HG03045 (cell line): Measurements from ENCODE around the gene DCAF6.
"Not testable (repeated sequence)": the region's sequence is repeated elsewhere in the genome, so short reads cannot be mapped to it uniquely, and the experiment has no call there.

ENCODE experiments used
- ATAC-seq: cut with Tn5 transposase; IDR thresholded peaks from one replicate; pipeline ENCODE4 v1.9.1; 2021; ENCODE audit warnings: mild to moderate bottlenecking, moderate library complexity; ENCODE audit not compliant: unreplicated experiment

The DCAF6 gene

DNA sequence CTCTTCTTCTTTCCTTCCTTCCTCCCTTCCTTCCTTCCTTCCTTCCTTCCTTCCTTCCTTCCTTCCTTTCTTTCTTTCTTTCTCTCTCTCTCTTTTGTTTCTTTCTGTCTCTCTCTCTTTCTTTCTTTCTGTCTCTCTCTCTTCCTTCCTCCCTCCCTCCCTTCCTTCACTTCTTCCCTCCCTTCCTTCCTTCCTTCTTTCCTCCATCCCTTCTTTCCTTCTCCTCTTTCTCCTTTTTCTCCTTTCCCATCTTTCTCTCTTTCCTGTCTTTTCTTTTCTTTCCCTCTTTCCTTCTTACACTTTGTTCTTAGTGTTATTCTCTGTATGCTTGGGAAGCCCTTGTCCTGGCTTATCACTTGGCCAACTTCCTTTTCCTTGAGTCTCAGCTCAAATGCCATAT is 72.8 kb downstream of the DCAF6 start:
- ATAC-seq: no peak

DNA sequence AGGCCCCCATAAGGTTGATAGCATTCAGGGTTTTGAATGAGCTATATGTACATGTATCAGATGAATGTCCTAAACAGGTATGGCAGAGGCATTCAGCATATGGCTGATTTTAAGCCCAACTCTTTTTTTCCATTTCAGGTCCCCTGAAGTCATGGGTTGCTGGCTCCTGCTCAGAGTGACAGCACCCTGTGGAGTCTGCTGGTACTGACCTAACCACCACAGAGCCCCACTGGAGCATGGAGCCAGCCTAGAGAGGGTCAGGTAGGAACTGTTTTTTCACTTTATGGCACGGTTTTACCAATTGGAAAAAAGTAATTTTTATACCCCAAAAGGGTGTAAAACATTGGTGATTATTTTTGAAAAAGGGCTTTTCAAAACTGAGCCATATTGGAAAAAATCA is 82.9 kb downstream of the DCAF6 start:
- no peak for ATAC-seq

DNA sequence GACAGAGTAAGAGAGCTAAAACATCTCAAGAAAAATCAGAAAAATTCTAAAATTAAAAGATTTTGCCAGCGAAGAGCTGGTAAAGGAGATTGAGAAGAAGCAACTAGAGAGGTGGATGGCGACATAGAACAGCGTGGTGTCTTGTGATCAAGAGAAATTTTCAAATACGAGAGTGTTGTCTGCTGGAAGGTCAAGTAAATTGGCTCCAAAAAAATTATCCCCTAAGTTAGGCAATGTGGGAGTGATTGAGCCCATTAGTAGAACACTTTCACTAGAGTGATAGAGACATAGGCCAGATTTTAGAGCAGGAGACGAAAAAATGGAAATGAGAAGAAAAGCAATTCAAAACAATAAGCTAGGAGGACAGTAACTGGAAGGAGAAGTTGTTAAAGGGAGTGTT is 94.7 kb downstream of the DCAF6 start:
- no peak for ATAC-seq

DNA sequence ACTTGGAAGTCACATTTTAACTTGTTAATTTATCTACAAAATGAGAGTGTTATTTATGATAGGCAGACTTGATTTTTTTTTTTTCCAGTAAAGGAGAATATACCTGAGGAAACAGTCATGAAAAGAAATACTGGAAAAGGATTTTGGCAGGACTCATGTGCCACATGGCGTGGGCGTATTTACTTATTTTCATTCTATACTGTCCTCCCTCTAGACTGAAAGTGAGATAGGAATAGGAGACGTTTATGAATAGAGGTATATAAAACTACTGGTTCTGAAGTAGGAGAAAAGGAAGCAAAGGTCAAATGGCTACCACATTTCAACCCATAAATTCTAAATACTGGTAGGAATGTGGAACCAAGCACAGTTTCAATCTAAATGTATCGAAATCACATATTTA is 95.1 kb downstream of the DCAF6 start:
- no peak for ATAC-seq

DNA sequence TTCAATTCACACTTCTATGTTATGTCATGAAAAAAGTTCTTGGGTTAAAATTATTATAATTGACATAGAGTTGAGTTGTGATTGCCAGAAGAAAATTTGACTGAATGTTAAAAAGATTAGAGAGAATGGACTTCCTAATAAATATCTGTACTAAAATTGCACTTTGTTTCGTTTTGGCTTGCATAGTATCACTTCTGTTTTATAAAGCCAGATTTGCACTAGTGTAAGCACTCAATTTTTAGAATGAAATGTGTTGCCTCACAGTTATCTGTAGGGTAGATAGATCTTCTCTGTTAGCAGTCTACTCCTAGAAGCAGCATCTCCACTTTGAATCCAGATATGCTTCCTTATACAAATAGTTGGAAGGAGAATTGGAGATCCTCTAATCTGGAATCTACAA is 95.5 kb downstream of the DCAF6 start:
- no peak for ATAC-seq

DNA sequence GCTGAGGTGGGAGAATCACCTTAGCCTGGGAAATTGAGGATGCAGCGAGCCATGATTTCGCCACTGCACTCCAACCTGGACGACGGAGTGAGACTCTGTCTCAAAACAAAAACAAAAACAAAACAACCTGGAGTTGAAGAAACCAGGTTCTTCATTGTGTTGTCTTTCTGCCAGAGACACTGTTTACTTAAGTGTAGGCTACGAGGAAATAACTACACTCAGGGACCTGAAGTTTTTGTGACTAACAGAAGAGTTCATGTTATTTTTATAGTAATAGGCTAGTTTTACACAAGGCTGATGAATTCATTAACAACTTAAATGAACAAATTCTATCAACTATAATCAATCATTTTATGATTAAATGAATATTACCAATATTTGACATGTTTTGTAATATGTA is 98.9 kb downstream of the DCAF6 start:
- ATAC-seq: no peak

DNA sequence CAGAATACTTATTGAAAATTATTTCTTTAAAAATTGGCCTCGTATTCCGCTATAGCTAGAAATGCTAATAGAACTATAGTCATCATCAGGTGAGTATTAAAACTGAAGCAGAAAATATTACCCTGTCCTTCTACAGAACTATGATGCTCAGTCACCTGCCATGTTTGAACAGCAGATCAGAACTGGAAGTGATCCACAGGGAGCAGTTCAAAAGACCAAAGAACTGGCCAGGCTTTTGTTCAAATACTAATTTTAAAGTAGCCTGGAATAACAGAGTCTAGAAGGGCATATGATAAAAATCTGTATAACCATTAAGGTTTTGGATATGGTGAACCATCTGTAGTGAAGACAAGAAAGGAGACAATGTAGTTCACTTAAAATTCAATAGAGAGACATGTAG is 105.9 kb downstream of the DCAF6 start:
- ATAC-seq: no peak

DNA sequence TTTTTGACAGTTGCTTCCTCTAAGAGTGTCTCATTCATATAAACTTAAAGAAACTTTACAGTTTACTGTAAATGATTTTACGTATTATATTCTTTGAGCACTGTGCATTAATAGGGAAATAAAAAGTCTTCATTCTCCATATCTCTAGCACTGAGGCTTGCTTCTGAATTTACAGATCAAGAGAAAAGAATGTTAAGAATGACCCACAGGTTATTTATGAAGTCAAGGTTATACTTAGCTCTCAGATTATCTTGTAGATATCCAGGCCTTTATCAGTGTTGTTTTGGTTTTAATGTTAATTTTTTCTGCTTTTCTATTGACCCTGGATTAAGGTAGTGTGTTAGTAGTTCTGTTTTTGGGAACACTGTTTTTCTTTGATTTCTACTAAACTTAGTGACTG is 108.8 kb downstream of the DCAF6 start:
- ATAC-seq: no peak

DNA sequence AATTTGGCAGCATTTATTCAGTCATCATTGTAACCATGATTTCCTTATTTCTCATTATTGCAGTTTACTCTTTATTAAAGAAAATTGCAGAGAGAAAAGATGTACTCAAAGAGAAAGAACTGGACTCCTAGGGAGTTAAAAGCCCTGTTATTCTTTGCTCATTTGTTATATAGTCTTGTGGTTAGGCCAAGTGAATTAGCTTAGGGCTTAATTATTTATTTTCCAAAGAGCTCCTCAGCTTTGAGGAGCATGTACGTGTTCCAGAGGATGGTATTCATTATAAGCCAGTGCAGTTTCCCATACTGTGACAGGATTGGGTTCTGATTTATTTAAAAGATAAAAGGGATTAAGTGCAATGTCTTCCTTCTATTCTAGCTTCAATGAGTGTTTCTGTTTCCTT is 113.8 kb downstream of the DCAF6 start:
- ATAC-seq: no peak

DNA sequence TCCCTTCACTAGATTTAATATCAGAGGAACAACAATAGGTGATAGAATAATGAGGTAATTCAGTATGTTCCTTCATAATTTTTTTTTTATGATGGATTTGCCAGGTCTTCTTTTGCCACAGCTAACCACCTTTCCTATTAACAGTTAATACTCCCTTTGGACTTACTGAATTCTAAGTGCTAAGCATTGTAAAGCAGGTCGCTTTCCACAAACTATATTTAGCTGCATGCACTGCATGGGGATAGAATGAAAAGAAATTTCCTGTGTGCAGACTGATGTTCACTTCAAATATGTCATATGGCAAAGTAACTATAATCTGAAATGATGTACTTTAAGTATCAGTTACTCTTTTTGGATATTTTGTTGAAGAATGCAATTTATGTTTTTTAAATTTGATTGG is 114.4 kb downstream of the DCAF6 start:
- no peak for ATAC-seq

DNA sequence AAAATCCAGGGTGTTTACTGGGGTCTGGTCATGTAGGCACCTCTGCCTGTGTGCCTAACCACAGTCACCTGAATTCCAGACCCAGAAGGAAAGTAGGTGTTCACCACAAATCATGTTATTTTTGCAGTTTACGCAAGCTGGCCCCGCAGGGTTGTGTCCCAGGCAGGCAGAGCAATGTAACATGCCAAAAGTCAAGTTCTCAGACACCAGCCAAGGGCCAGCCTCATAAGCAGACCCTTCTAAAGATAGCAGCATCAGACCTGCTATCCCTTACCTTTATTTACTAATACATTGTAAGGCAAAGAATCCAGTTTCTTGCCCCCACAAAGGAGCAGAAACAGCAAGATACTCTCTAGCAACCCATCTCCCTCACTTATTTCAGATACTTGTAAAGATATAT is 117.2 kb downstream of the DCAF6 start:
- no peak for ATAC-seq

DNA sequence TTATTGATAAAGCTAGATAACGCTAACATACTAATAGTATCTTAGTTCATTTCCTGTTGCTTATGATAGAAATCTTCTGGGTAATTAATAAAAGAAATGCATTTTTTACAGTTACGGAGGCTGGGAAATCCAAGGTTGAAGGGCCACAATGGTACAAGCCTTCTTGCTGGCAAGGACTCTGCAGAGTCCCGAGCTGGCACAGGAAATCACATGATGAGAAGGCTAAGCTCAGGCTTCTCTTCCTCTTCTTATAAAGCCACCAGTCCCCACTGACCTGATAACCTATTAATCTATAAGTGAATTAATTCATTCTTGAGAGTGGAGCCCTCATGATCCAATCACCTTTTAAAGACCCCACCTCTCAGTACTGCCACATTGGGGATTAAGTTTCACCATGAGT is 117.6 kb downstream of the DCAF6 start:
- no peak for ATAC-seq

DNA sequence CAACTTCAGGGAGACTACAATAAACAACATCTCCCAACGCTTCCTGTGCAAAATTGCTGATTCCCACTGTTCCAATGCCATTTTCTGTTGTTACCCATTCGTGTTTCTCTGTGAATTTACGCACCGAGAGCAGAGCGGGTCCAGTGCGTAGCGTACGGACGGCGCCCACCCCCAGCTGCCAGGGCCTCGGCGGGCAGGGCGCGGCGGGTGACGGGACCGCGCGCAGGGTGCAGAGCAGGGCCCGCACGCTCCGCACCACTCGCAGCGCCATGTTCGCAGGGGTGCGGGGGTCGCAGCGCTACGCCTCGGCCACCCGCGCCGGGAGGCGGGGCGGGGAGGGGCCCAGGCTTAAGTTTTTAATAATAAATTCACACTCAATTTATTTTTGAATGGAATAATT is 119.7 kb downstream of the DCAF6 start:
- ATAC-seq: not testable (repeated sequence)

DNA sequence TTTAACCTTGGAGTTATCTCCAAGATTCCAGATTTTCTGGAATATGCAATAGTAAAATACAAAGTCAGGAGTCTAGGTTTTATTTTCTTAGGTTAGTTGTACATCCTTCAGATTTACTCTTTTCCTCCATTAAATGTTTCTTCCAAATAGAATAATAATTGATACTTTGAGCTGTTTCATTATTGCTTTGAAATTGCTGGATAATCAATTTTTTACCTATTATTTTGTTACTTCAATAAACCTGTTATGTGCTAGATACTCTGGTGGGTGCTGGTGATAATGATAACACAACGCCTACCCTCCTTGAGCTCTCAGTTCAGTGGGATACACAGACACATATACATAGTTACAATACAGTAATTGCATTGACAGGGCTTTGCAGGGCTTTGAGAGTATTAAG is 120.9 kb downstream of the DCAF6 start:
- no peak for ATAC-seq

DNA sequence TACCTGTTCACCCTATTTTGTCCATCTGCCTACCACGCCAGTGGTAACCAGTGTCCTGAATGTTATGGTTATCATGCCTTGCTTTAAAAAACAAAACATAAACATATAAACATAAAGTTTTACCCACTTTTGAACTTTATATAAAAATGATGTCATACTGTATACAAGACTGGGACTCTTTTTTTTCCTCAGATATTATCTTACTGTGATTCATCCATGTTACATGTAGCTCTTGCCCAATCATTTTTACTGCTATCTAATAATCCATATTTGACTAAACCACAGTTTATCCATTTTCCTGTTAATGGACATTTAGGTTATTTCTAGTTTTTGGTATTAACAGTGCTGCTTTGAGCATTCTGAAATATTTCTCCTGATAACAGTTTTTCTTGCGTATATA is 121.4 kb downstream of the DCAF6 start:
- ATAC-seq: no peak

DNA sequence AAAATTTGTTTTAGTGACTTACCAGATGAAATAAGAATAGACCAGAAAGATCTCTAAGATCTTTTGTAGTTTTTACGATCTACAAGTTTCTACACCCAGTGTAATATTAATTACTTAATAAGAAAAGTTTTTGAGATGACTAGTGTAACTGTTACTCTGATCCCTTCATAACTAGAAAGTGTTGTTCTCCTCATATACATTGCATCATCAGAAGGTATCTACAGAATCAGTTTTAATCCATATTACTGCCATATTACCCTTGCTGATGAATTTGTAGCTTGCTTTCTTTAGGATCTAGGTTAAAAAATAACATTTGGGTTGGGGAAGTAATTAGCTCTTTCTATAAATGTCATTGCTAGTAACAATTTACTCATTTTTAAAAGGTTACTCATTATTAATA is 127.7 kb downstream of the DCAF6 start:
- ATAC-seq: no peak

DNA sequence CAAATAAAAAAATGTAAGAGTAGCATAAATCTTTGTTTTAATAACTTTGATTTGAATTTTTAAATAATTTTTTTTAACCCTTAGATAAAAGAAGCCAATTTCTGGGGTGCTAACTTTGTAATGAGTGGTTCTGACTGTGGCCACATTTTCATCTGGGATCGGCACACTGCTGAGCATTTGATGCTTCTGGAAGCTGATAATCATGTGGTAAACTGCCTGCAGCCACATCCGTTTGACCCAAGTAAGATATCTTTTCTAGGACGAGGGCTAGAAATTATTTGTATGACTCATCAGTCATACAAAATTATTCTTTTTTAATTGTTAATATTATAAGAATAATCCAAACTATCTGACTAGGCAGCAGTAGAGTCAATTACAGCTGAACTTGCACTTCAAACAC is 129.0 kb downstream of the DCAF6 start:
- no peak for ATAC-seq

DNA sequence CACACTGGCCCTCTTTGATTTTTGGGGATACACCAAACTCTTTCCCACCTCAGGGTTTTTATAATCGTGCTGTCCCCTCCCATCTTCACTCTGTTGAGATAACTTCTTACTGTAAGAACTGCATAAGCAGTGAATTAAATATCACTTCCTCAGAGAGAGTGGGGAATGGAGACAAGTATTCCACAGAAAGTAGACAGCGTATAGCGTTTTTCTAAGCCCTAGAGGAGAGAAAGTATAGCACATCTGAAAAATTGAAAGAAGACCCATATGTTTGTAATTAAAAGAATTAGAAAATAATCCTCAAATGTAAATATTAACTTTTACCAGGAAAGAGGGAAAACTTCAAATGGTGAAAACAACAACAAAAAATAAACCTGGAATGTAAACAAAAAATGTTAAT is 132.9 kb downstream of the DCAF6 start:
- ATAC-seq: no peak

DNA sequence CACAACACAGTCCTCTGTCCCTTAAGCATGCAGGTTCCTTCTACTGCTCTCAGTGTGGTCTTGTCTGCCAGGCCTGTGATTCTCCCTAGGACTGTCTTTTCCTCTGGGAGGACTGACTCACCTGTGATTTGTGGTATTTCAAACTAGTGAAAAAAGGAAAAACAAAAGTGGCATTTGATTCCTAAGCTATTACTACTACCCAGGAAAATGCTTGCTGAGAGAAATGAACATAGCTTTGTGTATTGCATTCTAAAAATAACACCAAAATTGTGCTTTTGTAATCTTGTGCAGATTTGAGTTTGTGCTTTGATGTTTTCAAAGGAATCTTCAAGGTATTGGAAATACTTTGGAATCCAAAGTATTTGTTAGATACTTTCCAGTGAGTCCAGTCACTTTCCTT is 143.3 kb downstream of the DCAF6 start:
- ATAC-seq: no peak

DNA sequence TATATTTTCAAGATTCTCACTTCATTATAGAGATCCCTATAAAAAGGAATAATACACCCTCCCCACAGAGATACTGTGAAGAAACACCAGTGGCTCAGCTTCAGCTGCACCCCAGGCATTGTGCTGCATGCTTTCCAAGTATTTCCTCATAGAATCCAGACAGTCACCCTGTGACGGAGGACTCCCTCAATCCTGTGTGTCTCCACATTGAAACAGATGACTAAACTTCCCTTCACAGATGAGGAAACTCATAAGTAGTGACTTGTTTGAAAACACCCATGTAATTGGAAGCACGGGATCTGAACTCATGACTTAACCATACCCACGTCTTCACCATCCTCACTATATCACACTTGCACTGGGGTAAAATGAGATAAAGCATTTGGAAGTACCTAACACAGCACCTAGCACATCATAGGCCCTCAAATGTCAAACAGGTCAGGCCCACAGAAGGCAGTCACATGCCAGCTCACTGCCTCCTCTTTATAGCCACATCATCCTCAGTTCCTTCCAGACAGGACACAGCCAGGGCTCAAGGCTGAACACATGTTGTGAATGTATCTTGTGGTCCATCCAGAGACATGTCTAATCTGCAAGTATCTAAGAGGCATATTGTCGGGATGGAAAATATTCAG is 145.0 kb downstream of the DCAF6 start:
- ATAC-seq: no peak

DNA sequence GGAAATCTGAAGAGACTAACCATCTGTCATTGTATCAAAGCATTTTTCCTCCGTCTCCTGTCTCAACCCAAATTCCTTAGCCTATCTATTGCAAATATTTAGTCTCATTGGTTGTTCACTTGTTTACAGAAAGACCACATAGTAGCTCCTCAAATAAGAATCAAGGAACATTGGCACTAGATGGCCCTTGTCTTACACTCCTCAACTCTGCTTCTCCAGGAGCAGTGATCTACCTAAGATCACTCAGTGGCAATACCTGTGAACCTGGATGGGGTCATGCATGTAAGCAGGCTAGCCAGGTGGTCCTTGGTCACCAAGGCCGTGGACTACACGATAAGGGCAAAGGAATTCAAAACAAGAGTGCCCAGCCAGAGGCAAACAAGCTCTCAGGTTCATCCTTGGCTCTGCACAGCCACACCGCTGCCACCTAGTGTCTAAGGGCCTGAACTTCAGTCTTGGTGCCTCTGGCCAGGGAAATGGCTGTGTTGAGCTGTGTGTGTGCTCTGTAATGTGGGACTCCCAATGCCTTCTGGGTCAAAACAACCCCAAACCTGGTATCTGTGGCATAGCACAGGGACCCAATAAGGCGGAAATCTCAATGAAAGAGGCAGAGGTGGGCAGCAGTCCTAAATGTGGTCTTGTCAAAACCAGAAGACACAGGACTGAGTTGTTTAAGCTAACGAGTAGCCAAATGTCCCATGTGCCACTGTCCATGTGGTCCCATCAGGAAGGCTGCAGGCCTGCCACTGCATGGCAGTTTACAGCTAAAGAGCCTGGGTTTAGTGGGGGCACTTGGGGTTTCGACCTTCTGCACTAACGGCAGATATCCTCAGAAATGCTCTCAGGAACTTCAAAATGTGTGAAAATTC is 145.8 kb downstream of the DCAF6 start:
- ATAC-seq: peak; percentile 78

DNA sequence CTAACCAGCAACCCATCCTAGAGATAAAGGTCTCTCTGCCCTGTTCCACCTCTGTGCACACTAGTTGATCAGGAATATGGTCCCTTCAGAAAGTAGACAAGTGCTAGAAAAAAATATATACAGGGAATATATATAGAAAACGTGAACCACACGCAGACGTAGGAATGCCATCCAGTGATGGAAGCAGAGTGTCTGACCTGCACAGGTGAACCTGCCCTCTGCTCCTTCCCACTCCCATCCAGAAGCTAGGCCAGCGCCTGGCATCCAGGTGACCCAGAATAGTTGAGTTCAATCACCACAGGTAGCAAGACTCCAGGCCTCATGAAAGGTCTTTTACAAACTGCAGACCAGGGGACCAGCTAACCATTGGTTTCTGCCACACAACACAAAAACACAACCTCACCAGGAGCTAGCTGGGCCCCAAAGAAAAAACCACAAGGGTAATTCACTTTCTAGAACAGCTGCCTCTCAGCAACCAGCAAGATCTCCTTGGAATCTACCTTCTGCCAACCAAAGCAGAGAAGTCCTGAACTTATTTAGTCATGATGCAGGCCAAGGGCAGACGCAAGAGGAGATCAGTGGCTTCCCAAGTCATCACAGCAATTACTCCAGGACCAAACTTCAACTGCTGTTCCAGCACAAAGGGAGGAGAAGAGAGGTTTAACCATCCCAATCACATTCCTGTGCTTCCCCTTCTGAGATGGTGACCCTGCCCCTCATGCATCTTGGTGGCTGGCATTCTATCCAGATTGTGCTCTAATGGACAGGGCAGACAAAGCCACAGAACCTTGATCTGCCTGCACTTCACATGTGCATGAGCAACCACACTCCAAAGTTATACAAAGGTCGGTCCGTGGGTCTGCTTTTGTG is 147.2 kb downstream of the DCAF6 start:
- no peak for ATAC-seq
